CD4-positive, alpha-beta T cell treated with Interleukin-10 for 1 hour (primary cell): ENCODE measurements around the gene DCTD.
"Not testable (repeated sequence)": the region's sequence is repeated elsewhere in the genome, so short reads cannot be mapped to it uniquely, and the experiment has no call there.

Experiments
- DNase-seq: peaks from one replicate; pipeline ENCODE4 v3.0.0-alpha.2; 2020

DCTD gene

DNA sequence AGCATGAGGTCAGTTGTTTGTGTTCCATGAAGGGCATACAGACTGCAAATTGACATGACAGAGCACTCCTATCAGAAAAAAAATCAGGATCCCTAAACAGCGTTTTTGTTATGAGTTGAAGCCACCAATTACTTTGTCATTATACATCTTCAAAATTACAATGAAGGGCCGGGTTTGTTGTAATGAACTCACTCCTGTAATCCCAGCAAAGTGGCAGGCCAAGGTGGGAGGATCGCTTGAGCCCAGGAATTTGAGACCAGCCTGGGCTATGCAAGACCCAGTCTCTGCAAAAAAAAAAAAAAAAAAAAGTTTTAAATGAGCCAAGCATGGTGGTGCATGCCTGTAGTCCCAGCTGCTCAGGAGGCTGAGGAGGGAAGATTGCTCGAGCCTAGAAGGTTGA lies 3.5 kb upstream of the DCTD start:
- DNase-seq: no peak

DNA sequence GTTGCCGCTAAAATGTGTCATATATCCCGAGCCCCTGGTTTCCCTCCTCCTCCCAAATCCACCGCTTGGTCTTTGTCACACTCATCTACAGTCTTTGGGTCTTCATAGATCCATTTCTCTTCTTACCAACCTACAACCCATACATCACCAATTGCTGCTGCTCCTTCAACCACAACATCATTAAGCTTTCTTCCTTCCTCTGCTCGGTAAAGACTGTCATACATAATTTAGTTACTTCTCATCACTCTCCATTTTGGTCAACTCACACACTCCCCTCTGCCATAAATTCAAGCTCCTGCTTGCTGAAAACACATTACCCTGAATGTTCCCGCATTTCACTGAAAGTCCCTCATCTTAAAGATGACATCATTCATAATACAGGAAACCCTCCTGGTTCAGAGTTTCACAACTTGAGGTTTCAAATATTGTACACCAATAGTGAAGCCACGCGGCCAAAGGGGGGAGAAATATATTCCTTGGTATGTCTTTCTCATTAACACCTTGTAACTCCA lies 1.7 kb upstream of the DCTD start:
- DNase-seq: peak; percentile 66

DNA sequence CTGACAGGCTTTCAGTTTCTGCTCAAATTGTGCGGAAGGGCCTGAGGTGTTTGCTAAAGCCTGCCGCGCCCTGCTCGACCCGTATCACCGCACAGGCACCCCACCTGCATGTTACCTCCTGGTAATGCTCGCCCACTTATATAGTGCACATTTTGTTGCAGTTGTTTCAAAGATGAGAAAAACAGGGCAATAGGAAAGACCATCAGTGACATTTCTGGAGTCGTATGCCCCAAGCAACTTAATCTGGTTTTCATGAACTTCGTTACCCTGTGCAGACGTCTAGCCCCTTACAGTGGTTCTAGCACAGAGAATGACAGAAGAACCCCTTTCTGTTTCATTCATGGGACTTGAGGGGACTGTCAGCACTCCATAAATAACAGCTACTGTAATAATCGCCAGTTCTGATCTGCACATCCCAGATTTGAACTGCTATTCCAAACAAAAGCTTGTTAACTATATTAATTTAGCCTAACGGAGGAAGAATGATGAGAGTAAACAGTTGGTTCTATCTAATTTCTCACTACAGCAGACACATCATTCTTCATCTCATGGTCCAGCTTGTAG lies 940 bp upstream of the DCTD start:
- DNase-seq: no peak

DNA sequence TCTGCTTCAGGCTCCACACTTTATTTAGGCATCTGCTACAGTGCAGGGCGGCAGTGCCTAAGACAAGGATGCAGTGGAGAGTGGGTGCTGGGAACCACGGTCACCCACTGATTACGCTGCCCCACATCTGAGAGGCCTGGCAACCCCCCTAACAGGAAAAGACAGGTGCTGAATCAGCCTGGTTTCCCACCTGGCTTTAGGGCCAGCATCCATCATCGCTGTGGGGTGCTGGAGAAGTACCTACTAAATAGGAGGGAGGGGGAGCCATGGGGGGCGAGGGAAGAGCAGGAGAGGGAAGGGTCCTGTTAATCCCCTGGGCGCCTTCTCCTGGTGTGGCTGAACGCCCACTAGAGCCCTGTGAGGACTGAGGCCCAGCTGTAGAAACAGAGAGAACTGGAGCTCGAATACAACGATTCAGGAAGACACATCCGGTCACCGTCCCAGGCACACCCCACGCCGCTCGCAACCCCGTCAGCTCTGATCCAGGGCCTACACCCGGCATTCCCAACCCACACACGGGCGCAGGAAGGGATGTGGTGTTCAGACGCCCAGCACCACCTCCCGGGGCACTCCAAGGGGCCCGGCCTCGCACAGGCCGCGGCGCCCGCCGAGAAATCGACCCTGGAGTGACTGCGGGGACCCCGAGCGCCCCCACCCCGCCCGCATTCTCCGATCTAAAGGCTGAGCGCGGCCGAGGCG lies 554 bp downstream of the DCTD start:
- peak; percentile 18 for DNase-seq

DNA sequence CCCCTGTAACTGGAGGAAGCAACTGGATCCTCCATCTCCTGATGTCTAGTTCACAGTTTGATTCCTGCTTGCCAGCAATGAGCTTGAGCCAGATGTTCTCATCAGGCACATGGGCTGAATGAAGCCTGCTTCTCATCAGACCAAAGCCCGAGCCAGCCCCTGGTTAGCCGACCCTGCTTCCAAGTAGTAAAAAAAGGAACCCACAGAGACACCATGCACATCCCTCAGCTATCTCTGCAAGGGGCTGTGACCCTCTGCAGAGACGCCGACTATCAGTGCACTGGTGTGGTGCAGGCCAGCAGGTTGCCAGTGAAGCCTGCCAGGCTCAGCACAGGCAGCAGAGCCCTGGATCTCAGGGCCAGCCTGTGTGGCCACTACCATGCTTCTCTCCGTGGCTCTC lies 2.8 kb downstream of the DCTD start:
- DNase-seq: no peak

DNA sequence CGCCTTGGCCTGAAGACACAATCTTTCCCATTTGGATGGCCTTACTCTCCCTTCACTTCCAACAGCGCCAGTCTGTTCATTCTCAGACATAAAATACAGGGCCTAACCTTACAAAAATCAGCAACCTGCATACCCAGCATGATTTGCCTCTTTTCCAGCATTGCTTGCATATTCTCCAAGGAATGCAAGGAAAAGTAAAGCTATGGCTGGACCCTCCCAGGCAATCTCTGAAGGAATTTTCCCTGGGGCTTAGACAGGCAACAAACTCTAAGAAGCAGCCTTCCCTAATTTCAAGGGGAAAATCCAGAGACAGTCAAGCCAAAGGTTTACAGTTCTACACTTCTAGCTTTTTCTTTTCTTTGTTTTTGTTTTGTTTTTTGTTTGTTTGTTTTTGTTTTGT lies 3.6 kb downstream of the DCTD start:
- no peak for DNase-seq

DNA sequence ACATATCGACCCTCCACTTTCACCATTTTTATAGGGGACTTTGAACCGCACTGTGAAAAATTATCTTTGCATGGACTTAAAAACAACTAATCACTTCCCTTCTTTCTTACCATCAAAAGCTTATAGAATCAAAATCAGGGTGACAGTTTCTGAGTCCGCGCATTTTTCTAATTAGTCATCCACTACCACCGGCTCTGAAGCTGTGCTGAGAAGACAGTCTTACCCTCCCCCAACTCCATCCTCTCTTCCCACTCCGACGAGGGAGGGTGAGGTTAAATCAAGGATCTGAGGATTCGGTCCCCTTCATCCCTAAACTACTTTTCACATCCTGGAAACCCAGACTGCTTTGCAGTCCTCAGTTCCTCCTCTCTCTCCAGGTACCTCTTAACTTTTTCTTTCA lies 4.2 kb downstream of the DCTD start:
- DNase-seq: no peak

DNA sequence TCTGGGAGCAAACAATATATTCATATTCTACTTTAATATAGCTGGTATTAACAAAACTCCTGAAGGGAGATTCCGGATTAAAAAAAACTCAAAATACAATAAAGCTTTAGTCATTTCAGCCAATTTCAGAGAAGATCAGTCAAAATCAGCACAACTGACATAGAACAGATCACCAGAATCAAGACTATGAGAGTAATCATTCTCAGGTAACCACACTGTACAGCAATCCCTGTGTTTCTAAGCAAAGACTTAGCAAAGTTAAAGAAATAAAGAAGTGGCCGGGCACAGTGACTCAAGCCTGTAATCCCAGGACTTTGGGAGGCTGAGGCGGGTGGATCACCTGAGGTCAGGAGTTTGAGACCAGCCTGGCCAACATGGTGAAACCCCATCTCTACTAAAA lies 9.1 kb downstream of the DCTD start:
- DNase-seq: no peak

DNA sequence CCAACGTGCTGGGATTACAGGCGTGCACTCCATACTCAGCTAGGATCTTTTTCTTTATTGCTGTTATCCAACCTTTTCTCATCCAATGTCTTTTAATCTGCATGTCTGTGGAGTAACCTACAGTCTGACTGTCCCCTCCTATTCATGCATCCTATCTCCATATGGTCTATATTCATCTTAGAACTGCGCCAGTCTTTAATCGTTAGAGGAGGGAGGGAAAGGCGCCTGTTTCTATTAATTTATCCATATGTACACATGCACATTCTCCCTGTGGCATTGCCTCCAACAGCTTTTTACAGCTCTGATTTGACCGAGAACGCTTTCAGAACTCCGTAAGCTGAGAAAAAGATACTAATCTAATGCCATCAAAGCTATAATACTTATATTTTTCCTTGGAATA lies 9.8 kb downstream of the DCTD start:
- DNase-seq: no peak

DNA sequence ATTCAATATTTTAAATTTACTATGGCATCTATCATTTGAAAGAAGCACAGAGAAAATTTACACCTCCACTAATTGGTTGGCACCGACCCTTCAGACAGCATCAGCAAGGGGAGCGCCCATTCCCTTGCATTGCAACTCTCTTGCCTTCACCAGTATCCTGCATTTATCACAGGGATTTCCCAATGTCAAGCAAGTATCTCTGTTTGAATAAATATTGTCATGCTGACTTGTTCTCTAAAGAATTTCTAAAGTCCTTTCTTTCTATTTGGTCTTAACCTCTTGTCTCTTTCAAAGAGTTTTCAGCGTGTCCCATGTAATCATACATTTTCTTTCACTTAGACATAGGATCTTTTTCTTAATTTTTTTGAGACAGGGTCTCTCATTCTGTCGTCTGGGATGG lies 10.4 kb downstream of the DCTD start:
- no peak for DNase-seq

DNA sequence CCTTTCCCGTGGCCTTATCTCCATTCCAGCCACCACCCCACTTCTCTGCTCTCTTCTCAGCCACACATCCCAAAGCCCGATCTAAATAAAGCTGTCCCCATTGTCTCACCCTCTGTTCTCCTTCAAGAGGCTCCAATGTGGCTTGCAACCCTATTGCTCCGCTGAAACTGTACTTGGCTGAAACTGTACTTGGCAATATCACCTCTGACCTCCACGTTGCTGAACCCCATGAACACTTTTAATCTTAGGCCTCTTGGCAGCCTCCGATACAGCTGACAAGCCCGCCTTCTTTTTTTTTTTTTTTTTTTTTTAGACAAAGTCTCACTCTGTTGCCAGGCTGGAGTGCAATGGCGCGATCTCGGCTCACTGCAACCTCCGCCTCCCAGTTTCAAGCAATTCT lies 12.1 kb downstream of the DCTD start:
- no peak for DNase-seq

DNA sequence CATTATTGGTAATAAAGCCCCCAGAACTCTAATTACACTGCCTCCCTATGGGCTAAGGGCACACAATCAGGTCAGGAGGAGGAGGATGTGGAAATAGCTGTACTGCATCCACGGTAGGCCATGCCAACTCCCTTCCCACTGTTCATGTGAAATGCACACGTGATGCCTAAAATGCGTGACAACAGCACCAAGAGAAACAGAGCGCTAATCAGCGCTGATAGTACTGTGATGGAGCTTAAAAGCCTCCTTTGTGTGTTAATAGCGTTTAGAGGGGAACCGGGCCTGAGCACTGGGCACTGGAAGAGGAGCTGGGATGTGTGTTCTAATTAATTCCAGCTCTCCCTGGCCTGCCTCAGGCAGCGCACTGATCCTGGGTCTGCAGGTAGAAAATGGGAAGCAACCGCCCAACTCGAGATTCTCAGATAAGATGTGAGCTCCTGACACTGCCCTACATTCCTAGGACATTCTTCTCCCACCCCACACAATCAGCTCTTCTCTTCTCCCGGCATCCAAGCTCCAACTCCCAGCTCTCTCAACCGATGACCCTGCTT lies 12.9 kb downstream of the DCTD start:
- DNase-seq: no peak

DNA sequence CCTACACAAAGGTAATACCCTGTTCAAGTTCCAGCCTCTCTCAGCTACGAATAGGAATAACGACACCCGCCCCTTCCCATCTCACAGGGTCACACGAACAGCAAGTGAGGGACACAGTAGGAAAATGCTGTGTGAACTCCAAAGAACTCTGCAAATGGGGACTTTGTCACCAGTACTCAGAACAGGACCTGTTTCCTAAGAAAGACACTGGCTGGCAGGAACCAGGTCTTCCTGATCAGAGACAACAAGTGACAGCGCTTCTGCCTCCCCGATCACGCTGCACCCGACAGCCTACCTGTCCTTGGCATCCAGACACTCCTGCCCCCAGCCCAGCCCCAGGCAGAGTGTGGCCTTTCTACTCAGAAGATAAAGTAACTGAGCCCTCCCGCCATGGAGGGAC lies 14.2 kb downstream of the DCTD start:
- no peak for DNase-seq

DNA sequence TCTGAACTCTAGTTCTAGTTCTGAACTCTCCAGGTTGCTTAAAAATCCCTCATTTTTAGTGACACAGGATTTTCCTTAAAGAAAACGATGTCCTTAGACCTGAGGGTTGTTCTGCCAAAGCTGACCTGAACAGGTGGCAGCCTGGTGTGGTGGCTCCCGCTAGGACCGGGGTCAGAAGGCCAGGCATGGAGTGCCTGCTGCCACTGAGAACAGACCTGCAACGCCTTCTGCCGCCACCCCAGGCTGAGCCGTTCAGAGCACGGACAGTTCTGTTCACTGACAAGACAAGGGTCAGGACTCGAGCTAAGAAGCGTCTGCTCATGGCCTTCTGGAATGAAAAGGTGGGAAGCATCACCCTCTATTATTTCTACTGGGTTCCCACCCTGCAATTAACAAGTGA lies 15.8 kb downstream of the DCTD start:
- no peak for DNase-seq

DNA sequence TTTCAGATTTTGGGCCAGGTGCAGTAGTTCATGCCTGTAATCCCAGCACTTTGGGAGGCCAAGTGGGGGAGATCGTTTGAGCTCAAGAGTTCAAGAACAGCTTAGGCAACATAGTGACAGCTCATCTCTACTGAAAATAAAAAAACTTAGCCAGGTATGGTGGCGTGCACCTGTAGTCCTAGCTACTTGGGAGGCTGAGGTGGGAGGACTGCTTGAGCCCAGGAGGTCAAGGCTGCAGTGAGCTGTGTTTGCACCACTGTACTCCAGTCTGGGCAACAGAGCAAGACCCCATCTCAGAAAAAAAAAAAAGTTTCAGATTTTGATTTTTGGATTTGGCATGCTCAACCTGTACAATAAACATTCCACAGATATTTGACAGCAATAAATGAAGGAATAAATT lies 17.2 kb downstream of the DCTD start:
- DNase-seq: not testable (repeated sequence)

DNA sequence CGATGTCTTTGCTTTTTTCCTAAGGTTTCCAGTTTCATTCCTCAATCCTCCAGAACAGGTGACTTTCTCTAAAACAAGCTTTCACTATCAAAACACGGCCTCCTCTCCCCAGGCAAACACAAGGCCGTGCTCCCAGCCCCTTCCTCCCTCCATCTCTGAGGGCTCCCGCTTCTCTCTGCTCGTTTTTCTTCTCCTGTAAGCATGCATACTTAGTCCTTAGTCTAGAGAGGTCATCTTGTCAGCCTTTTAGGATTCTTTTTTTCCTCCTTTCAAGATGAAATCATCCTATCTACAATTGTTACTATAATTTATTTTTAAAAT lies 18.7 kb downstream of the DCTD start:
- DNase-seq: no peak

DNA sequence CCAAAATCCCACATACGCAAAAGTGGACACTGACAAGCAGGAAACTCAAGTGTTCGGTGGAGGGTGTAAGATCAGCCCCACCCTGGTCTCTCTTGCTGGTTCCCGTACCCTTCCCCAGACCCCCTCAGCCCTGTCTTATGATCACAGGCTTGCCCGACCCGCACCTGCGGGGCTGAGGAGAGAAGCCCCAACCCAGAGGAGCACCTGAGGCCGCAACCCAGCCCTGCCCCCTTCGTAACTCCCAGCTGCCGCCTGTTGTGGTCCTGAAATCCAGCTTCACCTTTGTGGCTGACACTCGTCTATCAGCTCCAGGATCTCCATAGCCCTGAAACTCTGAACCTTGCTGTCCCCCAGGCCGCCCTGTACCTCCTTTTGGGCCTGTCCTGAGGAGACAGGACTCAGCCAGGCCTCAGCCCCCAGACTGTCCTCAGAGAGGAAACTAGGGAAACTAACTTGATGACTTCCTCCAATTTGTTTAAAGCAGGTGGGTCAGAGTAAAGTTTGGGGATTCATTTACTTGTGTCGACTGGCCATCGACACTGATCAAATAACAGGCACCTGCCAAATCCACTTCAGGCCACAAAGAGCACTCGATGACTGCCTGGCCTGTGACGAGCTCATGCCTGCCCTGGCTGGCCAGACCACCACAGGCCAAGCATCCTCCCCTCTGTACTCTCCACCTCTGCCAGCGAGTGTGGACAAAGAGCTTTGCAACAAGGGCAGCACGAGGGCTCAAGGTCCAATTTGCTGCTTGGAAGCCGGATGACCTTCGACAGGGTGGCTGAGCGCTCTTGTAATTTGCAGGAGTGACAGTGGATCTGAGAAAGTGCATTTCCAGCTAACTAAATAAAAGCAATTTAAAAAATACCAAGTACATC lies 19.3 kb downstream of the DCTD start:
- DNase-seq: no peak

DNA sequence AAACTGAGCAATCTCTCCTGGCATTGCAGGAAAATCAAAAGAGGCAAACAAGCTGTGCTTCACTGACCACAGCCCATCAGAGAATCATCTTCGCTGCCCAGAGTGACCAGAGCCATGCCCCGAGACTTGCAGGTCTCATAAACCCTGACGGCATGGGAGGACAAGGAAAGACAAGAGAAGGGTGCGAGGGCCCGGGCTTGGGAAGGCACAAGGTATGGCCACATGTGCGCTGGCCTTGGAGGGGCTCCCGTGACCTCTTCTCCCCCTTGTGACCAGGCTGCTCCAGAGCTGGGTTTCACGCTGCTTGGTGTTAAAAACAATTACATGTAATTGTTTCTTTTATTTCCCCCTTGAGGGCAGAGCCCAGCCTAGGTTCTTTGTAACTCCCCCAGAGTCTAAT lies 20.8 kb downstream of the DCTD start:
- no peak for DNase-seq

DNA sequence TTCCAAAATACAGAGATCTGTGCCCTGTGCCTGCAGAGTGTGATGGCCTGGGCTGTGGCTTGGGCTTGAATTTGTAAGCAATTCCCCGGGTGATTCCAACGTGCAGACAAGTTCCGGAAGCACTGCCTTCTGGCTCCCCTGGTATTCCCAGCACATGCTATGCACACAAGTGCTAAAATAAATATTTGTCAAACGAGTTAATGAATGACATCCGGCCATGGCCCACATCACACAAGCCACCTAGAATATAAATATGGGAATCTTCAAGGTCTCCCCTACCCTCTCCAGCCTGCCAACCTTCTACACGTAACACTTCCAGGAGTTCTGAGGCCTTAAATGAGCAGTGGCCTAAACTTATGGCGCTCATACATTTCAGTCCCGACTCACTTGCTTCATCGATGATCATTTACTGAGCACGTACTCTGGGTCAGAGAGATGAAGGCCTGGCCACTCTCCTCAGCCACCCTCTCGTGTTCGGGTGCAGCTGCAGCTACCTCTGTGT lies 21.3 kb downstream of the DCTD start:
- no peak for DNase-seq

DNA sequence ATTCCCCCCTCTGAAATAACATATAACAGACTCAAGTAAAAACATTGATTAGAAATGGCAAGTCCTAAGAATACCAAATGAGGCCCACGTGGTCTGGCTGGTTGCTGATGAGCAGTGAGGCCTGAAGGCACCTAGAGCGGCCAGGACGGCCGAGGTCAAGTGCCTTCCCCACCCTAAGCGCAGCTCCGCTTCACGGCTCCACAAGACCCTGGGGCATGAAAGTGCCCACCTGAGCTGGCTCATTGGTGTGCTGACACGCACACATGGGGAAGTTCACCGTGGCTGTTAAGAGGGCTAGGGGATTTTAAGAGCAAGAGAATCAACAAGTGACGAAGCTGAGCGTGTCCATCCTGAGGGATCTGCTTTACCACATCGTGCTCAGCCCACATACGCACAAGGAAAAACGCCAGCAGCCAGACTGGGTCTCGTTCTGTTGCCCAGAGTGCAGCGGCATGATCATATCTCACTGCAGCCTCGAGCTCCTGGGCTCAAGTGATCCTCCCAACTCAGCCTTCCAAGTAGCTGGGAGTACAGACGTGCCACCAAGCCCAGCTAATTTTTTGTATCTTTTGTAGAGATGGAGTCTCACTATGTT lies 22.4 kb downstream of the DCTD start:
- no peak for DNase-seq

DNA sequence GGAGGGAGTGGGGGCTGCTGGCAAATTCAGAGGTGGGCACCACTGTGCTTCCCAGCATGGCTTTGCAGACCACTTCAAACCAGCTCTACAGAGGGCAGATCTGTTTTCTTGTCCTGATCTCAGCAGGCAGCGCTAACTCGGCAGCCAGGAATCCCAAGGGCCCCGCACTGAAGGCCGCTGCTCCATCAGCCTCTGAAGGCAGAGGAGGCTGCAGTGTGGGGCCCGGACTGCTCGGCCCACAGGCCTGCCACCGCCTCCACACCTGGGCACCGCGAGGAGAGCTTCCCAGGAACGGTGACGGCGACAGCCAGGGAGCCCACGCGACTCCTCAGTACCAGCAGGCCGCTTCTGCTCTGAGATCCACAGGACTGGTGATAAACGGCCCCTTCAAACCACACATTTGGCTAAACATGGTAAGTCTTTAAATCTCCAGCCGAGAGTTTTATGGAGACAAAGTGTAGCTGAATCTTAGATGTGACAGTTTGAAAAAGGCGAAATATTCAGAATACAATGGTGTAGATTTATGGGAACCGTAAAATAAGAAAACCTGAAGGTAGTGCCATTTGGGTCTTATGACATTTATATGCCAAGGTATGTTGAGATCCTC lies 23.6 kb downstream of the DCTD start:
- no peak for DNase-seq

DNA sequence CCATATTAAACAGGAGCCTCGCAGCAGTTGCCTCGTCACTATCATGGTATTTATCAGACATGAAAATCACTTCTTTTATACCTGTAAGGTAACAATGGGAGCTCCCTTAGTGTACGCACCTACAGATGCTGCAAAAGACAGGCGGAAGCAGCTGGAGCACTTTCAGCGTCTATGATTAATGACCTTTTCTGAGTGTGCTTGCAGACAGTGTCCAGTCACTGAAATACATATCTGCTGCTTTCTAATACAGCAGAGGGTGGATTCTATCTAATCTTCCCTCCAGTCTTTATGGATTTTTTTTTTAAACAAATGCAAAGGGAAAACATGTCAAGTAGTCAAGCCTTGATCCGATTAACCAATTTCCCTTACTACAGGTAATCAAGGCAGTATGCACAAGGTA lies 24.1 kb downstream of the DCTD start:
- DNase-seq: no peak

DNA sequence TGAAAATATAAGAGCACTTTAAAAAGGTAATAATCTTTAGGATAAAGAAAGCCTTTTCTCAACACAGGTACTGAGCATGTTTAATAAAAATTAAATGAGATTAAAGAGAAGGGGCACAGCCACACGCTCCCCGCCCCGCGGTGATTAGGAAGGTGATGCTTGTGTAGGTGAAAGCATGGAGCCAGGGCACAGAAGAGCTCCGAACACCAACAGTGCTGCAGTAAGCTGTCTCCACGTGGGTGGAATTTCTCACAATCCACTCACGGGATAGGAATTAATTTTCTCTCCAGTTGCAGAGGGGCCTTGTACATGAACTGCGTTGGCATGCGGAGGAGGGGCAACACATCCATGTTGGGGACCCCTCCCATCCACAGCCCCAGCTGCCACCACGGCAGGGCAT lies 27.0 kb downstream of the DCTD start:
- DNase-seq: no peak
